Right hindlimb (tissue), 1 donor: ENCODE data around the gene RHPN2.
A peak's percentile ranks its signal among the peaks of the same experiment; 100 is the strongest.
"Not testable (repeated sequence)": the region's sequence is repeated elsewhere in the genome, so short reads cannot be mapped to it uniquely, and the experiment has no call there.

Source experiments
- DNase-seq: peaks from one replicate; pipeline ENCODE4 v3.0.0-alpha.2; 2018

Gene RHPN2

DNA sequence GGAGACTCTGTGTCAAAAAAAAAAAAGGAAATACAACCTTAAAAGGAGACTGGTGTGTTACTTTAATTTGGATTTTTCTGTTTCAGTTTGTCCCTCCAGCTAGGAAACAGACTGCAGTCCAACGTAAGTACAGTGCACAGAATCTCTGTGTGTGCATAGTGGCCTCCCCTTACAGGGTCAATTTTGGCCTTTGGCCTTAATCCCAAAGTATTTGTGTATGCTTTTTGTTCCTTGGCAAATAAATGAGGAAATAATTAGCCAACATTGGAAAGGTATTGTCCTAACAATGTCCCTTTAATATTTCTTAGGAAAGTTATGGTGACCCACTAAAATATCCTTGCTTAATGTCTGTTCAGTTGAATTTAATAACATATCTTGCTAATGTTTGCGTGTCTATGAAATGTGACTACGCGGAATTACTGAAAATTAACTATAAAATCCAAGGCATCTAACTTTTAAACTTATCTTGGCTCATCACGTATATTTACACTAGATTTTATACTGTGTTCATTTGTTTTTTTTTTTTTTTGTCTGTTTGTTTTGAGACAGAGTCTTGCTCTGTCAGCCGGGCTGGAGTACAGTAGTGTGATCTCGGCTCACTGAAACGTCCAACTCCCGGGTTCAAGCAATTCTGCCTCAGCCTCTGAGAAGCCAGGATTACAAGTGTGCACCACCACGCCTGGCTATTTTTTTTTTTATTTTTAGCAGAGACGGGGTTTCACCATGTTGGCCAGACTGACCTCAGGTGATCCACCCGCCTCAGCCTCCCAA, 39.0 kb downstream of the RHPN2 start:
- not testable (repeated sequence) for DNase-seq

DNA sequence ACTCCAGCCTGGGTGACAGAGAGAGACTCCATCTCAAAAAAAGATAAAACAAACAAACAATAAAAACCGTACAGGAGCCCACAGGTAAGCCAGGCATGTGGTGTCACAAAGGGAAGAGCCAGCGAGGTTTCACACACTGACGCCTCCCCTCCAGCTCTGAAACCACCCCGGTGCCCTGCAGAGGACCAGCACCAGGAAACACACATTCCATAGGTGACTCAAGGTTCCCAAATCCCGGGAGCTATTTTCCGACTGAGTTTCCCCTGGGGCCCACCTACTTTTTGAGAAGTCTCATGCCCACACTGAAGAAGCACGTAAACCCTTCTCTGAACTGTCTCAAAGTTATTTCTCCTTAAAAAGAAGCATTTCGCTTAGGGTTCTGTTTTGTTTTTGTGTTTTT, 40.3 kb downstream of the RHPN2 start:
- DNase-seq, result no peak

DNA sequence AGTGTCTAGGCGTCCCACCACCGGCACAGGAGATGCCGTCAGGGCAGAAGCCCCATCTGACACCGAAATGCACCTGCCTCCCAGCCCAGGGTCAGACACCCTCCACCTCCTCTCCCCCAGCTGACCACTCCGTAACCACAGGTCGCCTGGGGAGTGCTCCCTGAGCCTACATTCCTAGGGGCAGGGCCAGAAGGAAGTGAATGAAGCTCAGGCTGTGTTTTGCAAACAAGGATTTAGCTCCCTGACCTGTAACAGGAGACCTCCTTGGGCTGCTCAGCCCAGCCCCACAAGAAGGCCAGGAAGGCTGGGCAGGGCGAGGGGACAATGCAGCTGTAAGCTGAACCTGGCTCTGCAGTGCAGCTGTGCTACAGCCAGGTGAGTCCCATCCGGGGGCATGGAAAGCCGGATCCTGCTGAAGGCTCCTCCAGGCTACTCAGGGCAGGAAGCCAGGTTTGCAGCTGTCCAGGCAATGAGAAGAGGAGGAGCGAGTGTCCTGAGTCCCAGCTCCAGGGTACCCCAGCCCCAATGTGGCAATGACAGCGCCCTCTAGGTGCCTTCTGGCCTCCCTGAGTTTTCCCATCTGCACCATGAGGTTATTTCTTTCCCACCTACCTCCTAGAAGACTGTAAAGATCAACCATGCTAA, 42.1 kb downstream of the RHPN2 start:
- no peak for DNase-seq

DNA sequence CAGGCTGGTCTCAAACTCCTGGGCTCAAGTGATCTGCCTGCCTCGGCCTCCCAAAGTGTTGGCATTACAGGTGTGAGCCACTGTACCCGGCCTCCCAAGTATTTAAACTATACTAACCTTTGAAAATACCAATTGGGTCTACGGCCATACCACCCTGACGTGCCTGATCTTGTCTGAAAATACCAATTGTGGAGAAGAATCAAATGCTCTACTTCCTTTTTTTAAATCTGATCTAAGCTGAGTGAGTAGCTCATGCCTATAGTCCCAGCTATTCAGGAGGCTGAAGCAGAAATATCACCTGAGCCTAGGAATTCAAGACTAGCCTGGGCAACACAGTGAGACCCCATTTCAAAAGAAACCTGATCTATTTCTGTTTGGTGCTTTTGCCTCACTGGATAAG, 53.8 kb downstream of the RHPN2 start:
- DNase-seq, result not testable (repeated sequence)

DNA sequence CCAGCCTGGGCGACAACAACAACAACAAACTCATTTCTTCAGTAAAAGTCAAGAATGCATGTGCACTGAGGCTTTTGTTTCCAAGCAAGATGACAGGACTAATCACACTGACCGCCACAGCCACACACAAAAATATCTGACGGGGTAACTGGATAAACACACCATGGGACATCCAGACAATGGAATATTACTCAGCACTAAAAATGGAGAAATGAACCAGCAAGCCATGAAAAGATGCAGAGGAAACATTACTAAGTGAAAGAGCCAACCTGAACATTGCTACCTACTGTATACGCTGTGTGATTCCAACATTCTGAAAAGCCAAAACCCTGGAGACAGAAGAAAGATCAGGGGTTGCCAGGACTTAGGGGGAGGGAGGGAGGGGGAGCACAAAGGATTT, 56.0 kb downstream of the RHPN2 start:
- no peak for DNase-seq

DNA sequence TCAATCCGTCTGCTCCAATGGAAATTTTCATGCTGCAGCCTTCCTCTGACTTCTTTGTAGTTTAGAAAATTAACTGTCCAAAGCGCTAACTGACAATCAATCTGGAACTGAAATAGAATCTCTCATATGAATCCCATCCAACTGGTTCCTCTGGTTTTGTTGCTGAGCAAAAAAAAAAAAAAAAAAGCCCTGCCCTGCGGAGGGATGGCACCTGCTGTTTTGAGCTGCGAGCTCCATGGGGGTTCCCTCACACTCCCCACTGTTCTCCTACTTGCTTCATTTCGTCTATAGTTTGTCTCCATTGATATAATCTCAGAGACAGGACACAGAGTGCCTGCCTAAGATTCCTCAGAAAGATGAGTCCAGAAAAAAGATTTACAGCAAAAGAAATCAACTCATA, 59.2 kb downstream of the RHPN2 start:
- no peak for DNase-seq

DNA sequence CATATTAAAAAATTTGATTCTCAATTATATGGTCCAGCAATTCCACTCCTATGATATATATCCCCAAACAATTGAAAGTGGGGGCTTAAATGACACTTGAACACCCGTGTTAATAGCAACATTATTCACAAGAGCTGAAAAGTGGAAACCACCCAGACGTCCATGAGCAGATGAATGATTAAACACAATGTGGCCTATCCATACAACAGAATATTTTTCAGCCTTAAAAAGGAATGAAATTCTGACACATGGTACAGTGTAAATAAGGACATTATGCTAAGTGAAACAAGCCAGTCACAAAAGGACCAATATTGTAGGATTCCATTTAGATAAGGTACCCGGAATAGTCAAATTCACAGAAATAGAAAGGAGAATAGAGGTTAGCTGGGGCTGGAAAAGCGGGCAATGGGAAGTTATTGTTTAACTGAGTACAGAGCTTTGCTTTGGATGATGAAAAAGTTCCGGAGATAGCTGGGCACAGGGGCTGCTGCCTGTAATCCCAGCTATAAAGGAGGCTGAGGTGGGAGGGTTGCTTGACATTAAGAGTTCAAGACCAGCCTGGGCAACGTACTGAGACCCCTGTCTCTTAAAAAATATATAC, 61.2 kb downstream of the RHPN2 start:
- not testable (repeated sequence) for DNase-seq

DNA sequence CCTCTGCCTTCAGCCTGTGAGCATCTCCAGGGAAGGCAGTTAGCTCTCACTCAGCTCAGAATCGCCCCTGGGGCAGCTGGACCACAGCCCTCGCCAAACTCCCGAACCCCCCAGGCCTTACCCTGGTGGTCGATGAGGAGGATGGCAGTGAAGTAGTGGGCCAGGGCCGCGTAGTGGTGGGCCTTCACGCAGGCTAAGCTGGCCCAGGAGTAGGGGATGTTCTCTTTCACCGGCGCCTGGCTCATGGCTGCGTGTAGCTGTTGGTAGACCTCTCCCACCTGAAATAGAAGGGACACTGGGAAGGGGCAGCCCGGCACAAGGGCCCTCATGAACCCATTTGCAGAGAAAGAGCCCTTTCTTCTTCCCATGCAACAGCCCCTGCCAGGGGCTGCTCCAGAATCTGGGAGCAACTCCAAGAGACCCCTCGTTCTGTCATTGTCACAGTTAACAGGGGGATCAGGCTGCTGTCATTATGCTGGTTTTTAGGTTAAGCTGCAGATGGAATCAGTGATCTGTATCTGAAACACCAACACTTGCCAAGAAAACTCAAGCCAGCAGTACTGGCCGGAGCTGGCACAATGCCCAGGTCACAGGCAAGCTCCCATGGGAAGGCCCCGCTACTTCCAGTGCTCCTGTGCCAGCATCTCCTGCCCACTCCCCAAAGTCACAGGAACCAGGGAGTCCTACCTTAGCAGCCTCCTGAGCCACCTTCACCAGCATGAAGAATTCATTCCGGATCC, 62.4 kb downstream of the RHPN2 start:
- DNase-seq, result not testable (repeated sequence)

DNA sequence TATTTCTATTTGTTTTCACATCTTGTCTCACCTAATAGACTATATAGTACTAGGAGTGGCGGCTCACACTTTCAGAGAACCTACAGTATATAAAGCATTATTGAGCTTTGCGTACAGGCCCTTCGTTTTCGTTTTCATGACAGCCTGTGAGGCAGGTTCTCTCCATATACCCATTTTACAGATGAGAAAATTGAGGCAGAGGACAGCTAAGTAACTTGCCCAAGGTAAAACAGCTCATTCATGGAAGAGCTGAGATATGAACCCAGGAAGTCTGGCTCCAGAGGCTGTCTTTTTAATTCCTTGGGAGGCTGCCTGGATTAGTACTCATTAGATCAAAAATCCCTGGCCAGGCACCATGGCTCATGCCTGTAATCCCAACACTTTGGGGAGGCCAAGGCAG, 63.8 kb downstream of the RHPN2 start:
- no peak for DNase-seq

DNA sequence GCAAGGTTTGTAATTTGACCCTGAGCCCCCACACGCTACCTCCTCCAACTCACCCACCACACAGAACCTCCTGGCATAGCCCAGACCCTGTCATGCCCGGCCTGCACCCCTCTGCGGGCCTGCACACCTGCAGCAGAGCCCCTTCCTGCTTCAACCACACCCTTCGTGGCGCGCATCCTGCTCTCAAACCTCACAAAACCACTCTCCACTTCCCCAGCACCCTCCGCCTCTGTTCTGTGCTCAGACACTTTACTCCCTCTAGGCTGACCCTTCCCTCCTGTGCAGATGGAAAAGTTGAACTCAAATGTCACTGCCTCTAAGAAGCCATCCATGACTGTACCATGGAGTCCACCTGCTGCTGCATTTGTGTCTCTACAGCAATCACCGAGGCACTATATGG, 64.2 kb downstream of the RHPN2 start:
- DNase-seq, result no peak

DNA sequence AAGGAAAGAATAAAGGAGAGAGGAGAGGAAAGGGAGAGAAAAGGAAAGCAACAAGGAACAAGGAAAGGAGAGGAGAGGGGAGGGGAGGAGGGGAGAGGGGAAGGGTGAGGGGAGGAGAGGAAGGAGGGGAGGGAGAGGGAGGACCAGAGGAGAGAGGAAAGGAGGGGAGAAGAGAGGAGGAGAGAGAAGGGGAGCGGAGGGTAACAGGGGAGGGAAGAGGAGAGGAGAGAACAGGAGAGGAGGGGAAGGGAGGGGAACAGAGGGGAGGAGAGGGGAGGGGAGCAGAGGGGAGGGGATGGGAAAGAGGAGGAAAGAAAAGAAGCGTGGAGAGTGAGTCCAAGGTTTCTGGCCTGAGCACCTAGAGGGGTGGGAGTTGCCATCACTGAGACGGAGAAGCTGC, 66.0 kb downstream of the RHPN2 start:
- no peak for DNase-seq

DNA sequence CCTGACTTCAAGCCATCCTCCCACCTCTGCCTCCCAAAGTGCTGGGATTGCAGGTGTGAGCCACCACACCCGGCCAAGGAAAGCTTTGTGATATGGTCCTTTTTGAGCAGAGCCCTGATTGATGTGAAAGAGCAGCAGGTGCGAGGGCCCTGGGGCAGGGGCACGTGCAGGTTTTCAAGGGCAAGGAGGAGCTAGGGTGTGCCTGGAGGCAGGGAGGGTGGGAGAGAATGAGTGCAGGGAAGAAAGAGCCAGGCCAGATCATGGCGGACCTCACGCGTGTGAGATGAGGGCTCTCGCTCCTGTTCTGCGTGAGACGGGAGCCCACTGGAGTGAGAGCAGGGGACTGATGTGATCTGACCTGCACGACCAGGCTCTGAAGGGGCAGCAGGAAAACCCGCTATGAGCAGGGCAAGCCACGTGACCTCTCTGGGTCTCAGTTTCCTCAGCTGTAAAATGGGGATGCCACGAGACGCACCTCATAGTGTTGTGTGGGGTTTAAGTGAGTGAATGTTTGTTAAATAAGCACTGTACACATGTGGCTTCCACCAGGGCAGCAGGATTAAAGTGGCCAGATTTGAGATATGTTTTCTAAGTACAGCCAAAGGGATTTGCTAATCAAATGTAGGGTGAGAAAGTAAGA, 66.9 kb downstream of the RHPN2 start:
- no peak for DNase-seq

DNA sequence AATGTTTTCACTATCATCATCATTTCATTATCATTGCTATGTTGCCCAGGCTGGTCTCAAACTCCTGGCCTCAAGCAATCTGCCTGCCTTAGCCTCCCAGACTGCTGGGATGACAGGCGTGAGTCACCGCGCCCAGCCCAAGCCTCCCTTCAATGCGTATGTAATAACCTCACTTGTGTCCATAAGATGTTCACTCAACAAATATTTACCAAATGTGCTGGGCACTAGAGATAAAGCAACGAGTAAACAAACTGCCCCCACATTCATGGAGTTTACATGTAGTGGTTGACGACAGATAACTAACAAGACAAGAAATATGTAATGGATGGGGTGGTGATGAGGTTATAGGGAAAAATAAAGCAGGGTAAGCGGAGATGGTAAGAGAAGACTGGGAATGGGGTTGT, 67.6 kb downstream of the RHPN2 start:
- DNase-seq, result not testable (repeated sequence)

DNA sequence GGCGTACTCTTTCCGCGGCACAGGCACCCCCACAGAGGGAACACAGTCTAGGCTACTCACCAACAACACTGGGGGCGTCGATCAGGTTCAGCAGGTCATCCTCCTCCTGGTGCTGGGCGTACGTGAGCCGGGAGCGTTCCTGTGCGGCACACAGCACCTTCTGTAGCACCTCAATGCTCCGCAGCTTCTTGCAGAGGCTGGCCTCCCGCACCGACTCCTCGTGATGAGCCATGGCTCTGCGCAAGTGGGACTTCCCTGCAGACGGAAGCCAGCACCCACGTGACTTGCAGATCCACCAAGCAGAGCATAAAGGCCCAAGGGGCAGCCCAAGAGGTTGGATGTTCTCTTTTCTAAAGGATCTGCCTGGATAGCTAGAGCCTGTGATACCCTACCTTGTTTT, 68.7 kb downstream of the RHPN2 start:
- not testable (repeated sequence) for DNase-seq

DNA sequence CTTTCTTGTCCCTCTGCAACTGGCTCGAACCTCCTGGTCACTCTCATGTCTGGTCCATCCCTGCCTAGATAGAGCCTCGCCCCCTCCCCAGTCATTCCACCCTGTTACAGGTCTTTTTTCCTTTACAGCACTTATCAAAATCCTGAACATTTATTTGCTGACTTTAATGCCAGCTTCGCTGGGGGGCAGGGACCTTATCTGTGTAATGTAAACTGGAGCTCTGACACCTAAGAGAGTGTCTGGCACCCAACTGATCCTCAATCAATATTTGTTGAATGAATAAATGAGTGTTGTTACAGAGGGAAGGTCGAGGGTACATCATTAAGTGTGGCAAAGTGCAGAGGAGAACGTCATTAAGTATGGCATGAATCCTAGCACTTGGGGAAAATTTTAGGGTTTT, 76.0 kb downstream of the RHPN2 start:
- DNase-seq, result no peak

DNA sequence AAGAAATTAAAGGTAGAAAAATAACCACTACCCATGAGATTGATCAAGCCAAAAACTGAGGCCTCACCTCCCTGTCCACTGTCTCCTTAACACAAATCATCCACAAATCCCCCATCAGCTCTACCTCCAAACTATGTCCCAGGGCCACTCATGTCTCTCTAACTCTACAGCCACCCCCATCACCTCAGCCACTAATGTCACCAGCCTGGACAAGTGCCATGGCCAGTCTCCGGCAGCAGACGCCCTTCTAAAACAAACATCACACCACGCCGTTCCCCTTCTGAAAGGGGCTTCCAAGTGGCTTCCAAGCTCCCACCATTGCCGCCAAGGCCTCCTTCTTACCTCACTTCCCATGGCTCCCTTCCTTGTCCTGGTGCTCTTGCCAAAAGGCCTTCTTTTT, 76.4 kb downstream of the RHPN2 start:
- DNase-seq, result not testable (repeated sequence)

DNA sequence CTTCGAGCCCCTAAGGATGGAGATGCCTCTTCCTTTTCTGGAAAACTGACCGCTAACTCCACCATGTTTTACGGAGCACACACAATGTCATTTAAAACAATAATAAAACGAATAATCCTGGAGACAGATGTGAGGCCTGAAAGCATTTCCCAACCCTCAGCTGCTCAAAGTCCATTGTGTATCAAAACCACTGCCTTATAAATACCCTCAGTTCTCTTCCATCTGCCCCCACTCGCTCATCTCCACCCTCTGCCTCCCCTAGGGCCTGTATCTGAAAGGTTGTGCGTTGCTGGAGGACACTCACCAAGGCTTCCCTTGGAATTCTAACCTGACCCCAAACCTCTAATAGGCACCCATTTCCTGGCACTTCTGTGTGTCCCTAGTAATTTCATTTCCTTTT, 82.2 kb downstream of the RHPN2 start:
- DNase-seq, result not testable (repeated sequence)

DNA sequence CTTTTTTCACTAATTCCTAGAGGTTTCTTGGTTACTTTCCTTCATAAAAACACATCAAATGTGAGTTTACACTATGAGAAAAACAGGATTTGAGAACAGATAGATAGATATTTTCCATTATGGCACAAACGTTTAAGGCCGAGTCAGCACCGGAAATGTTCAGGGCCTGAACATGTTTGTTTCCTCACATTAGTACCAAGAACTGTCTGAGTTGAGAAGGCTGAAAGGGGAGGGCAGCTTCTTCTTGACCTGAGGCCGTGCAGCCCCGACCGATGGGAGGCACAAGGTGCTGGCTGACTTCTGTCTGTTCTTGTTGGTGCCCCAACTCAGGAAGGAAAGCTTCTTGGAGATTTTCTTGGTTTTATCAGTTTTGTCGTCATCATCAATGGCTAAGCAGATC, 84.9 kb downstream of the RHPN2 start:
- DNase-seq, result not testable (repeated sequence)

DNA sequence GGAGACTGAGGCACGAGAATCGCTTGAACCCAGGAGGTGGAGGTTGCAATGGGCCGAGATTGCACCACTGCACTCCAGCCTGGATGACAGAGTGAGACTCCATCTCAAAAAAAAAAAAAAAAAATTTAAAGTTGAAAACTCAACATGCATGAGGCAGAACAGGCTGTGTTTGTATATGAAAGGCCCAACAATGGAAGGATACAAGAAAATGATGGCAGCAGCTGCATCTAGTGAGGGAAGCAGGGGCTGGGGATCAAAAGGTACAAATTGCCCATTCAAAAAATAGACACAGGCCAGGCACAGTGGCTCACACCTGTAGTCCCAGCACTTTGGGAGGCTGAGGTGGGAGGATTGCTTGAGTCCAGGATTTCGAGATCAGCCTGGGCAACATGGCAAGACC, 86.9 kb downstream of the RHPN2 start:
- not testable (repeated sequence) for DNase-seq

DNA sequence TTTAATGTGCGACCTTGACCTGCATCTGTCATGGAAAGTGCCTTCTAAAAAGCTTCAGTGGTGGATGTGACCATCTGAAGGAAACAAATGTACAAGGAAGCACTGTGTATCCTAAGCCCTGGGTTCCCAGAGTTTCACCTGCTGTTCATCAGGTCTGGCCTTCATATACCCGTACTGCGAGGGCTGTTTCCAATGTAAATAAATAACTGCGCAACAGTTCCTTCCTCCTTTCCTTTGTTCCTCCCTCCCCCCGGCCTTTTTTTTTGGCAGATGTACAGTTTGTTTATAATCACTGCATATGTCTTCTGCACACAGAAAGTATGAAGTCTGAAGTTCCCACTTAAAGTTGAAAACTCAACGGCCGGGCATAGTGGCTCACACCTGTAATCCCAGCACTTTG, 87.4 kb downstream of the RHPN2 start:
- DNase-seq, result no peak

DNA sequence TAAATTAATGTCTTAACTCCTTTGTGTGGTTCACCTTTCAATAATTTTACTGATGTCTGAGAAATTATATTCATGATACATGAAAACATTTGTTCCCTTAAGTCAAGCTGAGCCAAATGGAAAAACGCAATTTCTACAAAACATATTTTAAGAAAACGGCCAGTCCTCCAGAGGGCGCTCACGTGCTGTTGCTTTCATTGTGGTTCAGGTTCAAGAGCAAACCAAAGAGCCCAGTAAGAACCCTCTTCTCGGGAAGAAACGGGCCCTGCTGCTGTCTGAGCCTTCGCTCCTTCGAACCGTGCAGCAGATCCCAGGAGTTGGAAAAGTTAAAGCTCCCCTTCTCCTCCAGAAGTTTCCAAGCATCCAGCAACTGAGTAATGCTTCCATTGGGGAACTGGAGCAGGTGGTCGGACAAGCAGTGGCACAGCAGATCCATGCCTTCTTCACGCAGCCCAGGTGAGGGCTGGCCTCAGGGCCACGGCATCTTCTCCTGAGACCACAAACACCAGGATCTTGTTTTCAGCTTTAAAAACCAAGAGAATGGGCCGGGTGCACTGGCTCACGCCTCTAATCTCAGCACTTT, 88.4 kb downstream of the RHPN2 start:
- peak; percentile 61 for DNase-seq

DNA sequence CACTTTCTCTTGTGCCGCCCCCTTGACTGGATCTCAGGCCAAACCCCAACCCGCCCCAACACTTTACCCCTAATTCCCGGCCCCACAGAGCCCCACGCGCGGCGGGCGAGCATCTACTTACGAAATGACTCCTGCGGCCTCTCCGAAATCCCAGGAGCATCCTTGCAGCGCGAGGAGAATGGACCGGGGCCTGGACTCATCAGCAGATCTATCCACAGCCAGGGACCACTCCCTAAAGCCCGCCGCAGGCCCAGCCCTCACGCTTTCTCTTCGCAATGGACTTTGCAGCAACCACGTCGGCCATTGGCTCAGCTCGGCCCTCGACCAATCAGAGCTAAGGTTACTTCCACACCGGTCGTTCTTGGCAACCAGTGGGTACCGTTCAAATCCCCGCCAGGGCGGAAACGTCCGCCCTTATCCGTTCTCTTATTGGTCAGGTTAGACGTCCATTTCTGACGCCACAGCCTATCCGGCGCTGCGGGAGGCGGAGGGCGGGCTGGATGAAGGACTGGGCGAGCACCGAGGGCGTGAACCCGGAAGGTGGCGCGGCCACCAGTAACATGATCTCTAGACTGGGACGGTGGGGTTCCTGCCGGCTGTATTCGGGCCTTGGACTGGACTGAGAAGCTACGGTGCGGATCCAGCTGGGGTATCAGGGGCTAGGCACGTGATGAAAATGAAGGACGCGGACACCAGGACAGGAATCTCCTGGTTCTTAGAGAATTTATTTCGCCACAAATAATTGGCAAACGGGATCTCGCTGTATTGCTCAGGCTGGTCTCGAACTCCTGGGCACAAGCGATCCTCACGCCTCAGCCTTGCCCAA, 92.8 kb downstream of the RHPN2 start, which contains the start of the genes CEP89 and FAAP24:
Gene CEP89, minus strand, starts transcription at position 244 of the 826 bp plus-strand sequence. Its CDS starts 84 bp downstream, at position 160.
Gene FAAP24, plus strand, starts transcription at position 528 of the 826 bp plus-strand sequence. CDS start 955 bp downstream, outside the sequence.
- DNase-seq, result peak; percentile 99
